ENCODE measurements around the gene LOXL4.

The LOXL4 gene

GRCh38 chr10:98223874-98224273 is 44.1 kb downstream of the LOXL4 start:
- Mint-ChIP-seq H3K36me3 (ENCODE audit: low read depth) (peaks cover 57% of the 10 kb centered on the region), H3K27ac (peak overlapping the region; percentile 2), H3K27me3 (ENCODE audit: low read depth, poor library complexity) (no peaks in the 10 kb centered on the region), H3K9me3 (peaks cover 43% of the 10 kb centered on the region), H3K4me1 (no peaks in the 10 kb centered on the region), H3K4me3 (no peak overlapping the region)
- TF ChIP-seq CTCF (IDR thresholded peaks at IDR 0.05): no peak
- no peak for DNase-seq

DNA sequence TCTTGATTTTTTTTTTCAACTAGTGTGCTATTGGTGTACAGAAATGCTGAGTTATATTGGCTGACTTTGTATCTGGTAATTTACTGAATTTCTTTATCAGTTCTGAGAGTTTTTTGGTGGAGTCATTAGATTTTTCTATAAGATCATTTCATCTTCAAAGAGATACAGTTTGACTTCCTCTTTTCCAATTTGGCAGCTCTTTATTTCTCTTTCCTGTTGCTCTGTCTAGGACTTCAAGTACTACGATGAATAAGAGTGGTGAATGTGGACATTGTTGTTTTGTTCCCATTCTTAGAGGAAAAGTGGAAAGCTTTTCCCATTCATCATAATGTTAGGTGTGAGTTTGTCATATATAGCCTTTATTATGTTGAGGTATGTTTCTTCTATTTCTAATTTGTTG is 50.2 kb downstream of the LOXL4 start:
- no peak for DNase-seq
- peaks cover 48% of the 10 kb centered on the region for H3K9me3 Mint-ChIP-seq
- H3K4me1 Mint-ChIP-seq: no peaks in the 10 kb centered on the region
- no peak overlapping the region for H3K27ac Mint-ChIP-seq
- peaks cover 53% of the 10 kb centered on the region for H3K36me3 Mint-ChIP-seq (ENCODE audit: low read depth)
- H3K4me3 Mint-ChIP-seq: no peak overlapping the region
- TF ChIP-seq CTCF (IDR thresholded peaks at IDR 0.05): no peak
- no peaks in the 10 kb centered on the region for H3K27me3 Mint-ChIP-seq (ENCODE audit: low read depth, poor library complexity)

- no peak for DNase-seq
- no peaks in the 10 kb centered on the region for H3K27me3 Mint-ChIP-seq (ENCODE audit: low read depth, poor library complexity)
- no peaks in the 10 kb centered on the region for H3K4me1 Mint-ChIP-seq
- TF ChIP-seq CTCF (IDR thresholded peaks at IDR 0.05): no peak
- H3K4me3 Mint-ChIP-seq: no peak overlapping the region
- H3K27ac Mint-ChIP-seq: no peak overlapping the region
- H3K9me3 Mint-ChIP-seq: peaks cover 43% of the 10 kb centered on the region
- H3K36me3 Mint-ChIP-seq (ENCODE audit: low read depth): peaks cover 60% of the 10 kb centered on the region
These were observed 52.6 kb downstream of the LOXL4 start for GRCh38 chr10:98215373-98215772.

- peaks cover 55% of the 10 kb centered on the region for H3K36me3 Mint-ChIP-seq (ENCODE audit: low read depth)
- H3K27ac Mint-ChIP-seq: no peak overlapping the region
- H3K9me3 Mint-ChIP-seq: peaks cover 27% of the 10 kb centered on the region
- H3K4me3 Mint-ChIP-seq: no peak overlapping the region
- TF ChIP-seq CTCF (IDR thresholded peaks at IDR 0.05): no peak
- H3K27me3 Mint-ChIP-seq (ENCODE audit: low read depth, poor library complexity): no peaks in the 10 kb centered on the region
- H3K4me1 Mint-ChIP-seq: no peaks in the 10 kb centered on the region
- DNase-seq: no peak
These were observed 54.3 kb downstream of the LOXL4 start for GRCh38 chr10:98213740-98214139.

DNA sequence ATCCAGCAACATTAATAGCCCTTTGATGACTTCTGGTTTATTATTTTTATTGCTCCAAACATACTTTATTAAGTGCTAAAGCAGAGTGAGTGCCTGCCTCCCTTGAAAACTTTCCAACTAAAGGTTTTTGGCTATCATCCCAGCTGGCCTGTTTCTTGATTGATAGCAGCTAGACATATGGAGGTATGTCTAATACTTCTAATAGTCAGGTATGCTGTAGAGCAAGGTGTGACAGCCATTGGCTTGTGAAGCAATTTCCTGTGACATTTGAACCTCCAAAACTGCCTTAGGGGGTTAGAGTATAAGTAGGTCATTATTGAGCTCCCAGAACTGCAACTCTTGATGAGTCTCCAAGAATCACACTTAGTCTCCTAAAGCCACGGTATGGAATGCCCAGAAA is 55.8 kb downstream of the LOXL4 start:
- Mint-ChIP-seq H3K9me3 (peaks cover 11% of the 10 kb centered on the region), H3K4me3 (no peak overlapping the region), H3K4me1 (no peaks in the 10 kb centered on the region), H3K36me3 (ENCODE audit: low read depth) (peaks cover 51% of the 10 kb centered on the region), H3K27ac (no peak overlapping the region), H3K27me3 (ENCODE audit: low read depth, poor library complexity) (no peaks in the 10 kb centered on the region)
- no peak for DNase-seq
- no peak for TF ChIP-seq CTCF (IDR thresholded peaks at IDR 0.05)

GRCh38 chr10:98209441-98209840 is 58.6 kb downstream of the LOXL4 start:
- no peak for DNase-seq
- H3K27me3 Mint-ChIP-seq (ENCODE audit: low read depth, poor library complexity): no peaks in the 10 kb centered on the region
- H3K36me3 Mint-ChIP-seq (ENCODE audit: low read depth): peaks cover 34% of the 10 kb centered on the region
- H3K27ac Mint-ChIP-seq: no peak overlapping the region
- no peak overlapping the region for H3K4me3 Mint-ChIP-seq
- TF ChIP-seq CTCF (IDR thresholded peaks at IDR 0.05): no peak
- H3K4me1 Mint-ChIP-seq: no peaks in the 10 kb centered on the region
- no peaks in the 10 kb centered on the region for H3K9me3 Mint-ChIP-seq

Data from nephron progenitor cell (in vitro differentiated cells).